Measurements from ENCODE around the gene ADPRM.

DNA sequence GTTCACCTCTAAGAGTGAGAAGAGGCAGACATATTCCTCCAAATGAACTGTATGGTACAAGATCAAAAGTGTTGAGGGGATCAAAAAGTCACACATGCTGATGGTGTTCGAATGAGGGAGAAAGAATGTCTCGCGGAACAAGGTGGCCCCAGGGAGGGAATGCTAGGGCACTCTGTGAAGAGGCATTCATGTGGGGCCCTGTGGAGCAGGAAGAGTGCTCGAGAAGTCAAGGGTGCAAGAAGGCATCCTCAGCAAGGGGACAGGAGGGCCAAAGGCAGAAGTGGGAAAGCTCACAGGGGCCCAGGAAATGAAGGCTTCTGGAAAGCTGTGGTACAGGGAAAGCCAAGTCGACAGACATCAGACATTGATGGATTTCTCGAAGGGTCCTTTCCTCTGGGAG is 34.2 kb upstream of the ADPRM start:
- TF ChIP-seq EZH2 (IDR thresholded peaks at IDR 0.05; ENCODE audit: borderline replicate concordance, low read depth, low read length, severe bottlenecking) (no peak), POLR2A (IDR thresholded peaks at IDR 0.05; ENCODE audit: low read depth, low read length) (no peak)
- TF ChIP-seq, protein P1, sequence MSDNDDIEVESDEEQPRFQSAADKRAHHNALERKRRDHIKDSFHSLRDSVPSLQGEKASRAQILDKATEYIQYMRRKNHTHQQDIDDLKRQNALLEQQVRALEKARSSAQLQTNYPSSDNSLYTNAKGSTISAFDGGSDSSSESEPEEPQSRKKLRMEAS (IDR thresholded peaks at IDR 0.05; ENCODE audit: insufficient read depth, insufficient read length): no peak
- TF ChIP-seq, protein P2, sequence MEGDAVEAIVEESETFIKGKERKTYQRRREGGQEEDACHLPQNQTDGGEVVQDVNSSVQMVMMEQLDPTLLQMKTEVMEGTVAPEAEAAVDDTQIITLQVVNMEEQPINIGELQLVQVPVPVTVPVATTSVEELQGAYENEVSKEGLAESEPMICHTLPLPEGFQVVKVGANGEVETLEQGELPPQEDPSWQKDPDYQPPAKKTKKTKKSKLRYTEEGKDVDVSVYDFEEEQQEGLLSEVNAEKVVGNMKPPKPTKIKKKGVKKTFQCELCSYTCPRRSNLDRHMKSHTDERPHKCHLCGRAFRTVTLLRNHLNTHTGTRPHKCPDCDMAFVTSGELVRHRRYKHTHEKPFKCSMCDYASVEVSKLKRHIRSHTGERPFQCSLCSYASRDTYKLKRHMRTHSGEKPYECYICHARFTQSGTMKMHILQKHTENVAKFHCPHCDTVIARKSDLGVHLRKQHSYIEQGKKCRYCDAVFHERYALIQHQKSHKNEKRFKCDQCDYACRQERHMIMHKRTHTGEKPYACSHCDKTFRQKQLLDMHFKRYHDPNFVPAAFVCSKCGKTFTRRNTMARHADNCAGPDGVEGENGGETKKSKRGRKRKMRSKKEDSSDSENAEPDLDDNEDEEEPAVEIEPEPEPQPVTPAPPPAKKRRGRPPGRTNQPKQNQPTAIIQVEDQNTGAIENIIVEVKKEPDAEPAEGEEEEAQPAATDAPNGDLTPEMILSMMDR (IDR thresholded peaks at IDR 0.05; ENCODE audit: extremely low read depth in 1 of 2, insufficient read depth in 1 of 2, low read depth in 1 of 2, low read length in 2 of 2): no peak

All from endothelial cell of umbilical vein (primary cell).